Endothelial cell of umbilical vein (primary cell): Measurements from ENCODE around the gene DDX31. TPM values are rescaled to one million over a fixed set of nuclear protein-coding genes. Genes with fewer than 3 reads are reported as not detected.

Experiments
- BruUV-seq: library from RNA; stranded (reverse); fragments of 400-500 nt; replicated peaks from 2 replicates; lab custom pipeline; 2021; lab: Mats Ljungman, UMichigan
- CTCF ChIA-PET: fragments of 300-600, 350-600 bp; sonication (Branson Sonifier 250); formaldehyde crosslinking; loops from one replicate; lab custom pipeline; 2021; ENCODE audit warnings: antibody characterized with exemption, inconsistent platforms; lab: Charles Lee
- POLR2A ChIA-PET: fragments of 300-600, 350-600 bp; sonication (Branson Sonifier 250); formaldehyde crosslinking; loops from one replicate; lab custom pipeline; 2021; ENCODE audit warnings: antibody characterized with exemption, inconsistent platforms; lab: Charles Lee
- DNase-seq: peaks from one replicate; pipeline ENCODE4 v3.0.0-alpha.2; 2011; ENCODE audit warnings: low read depth, low spot score
- FAIRE-seq: peaks from 2 replicates; lab custom pipeline; 2011; peaks lifted over from hg19 to GRCh38; lab: Jason Lieb, UNC
- H2AFZ ChIP-seq: 2 replicates; pipeline ENCODE4 v1.6.0; 2012; ENCODE audit warnings: low read depth, low read length, control low read depth, inconsistent platforms
- H3K27ac ChIP-seq: 2 replicates; pipeline ENCODE4 v1.5.1; 2011; ENCODE audit warnings: low read depth, mild to moderate bottlenecking, control low read depth, low read length, moderate library complexity; ENCODE audit not compliant: insufficient read depth
- H3K27me3 ChIP-seq, 2 experiments: 2 replicates each; pipeline versions ENCODE4 v1.6.0 to v1.6.1; 2011; ENCODE audit warnings: low read length in 2 of 2, mixed read lengths in 1 of 2; ENCODE audit not compliant: control insufficient read depth in 2 of 2, insufficient read depth in 2 of 2
- H3K36me3 ChIP-seq, 2 experiments: 2 replicates in 1 of 2; 3 replicates in 1 of 2; pipeline ENCODE4 v1.5.1; 2011; ENCODE audit warnings: low read length in 2 of 2, mild to moderate bottlenecking in 1 of 2, moderate library complexity in 1 of 2; ENCODE audit not compliant: control insufficient read depth in 2 of 2, insufficient read depth in 2 of 2; ENCODE audit errors: extremely low read depth in 1 of 2
- H3K4me1 ChIP-seq: 3 replicates; pipeline ENCODE4 v1.5.1; 2011; ENCODE audit warnings: mild to moderate bottlenecking, low read length; ENCODE audit not compliant: control insufficient read depth, insufficient read depth; ENCODE audit errors: extremely low read depth
- H3K4me2 ChIP-seq: 2 replicates; pipeline ENCODE4 v1.6.1; 2011; ENCODE audit warnings: low read length, control low read depth, mixed read lengths; ENCODE audit not compliant: insufficient read depth
- H3K4me3 ChIP-seq, 3 experiments: fragments of 200-600 bp in 1 of 3; sonication (generic), shearing (Covaris generic) in 1 of 3; replicated peaks in 1 of 3; 2 replicates each; pipeline ENCODE4 v1.5.1; 2011 to 2016; ENCODE audit warnings: control low read depth in 3 of 3, low read length in 3 of 3, mild to moderate bottlenecking in 2 of 3, inconsistent platforms in 1 of 3, low read depth in 1 of 3, moderate library complexity in 1 of 3; ENCODE audit not compliant: insufficient read depth in 1 of 3
- H3K79me2 ChIP-seq: 2 replicates; pipeline ENCODE4 v1.6.0; 2012; ENCODE audit warnings: low read length, inconsistent platforms; ENCODE audit not compliant: control insufficient read depth, insufficient read depth
- H3K9ac ChIP-seq: replicated peaks from 2 replicates; pipeline ENCODE3; 2011; ENCODE audit warnings: low read length, control low read depth; ENCODE audit not compliant: insufficient read depth; ENCODE audit errors: extremely low read depth
- H3K9me1 ChIP-seq: replicated peaks from 3 replicates; pipeline ENCODE4 v1.6.0; 2011; ENCODE audit warnings: mild to moderate bottlenecking, low read length; ENCODE audit not compliant: control insufficient read depth, insufficient read depth; ENCODE audit errors: extremely low read depth
- H3K9me3 ChIP-seq: replicated peaks from 2 replicates; pipeline ENCODE4 v1.5.1; 2012; ENCODE audit warnings: low read length, inconsistent platforms; ENCODE audit not compliant: control insufficient read depth, insufficient read depth
- H4K20me1 ChIP-seq: replicated peaks from 2 replicates; pipeline ENCODE3; 2011; ENCODE audit warnings: mild to moderate bottlenecking, low read length; ENCODE audit not compliant: control insufficient read depth, insufficient read depth; ENCODE audit errors: extremely low read depth
- EZH2 ChIP-seq: IDR thresholded peaks from 2 replicates; pipeline ENCODE4 v1.6.1; 2012; ENCODE audit warnings: borderline replicate concordance, low read depth, mild to moderate bottlenecking, moderate library complexity, low read length, inconsistent platforms; ENCODE audit not compliant: severe bottlenecking
- FOS ChIP-seq: IDR thresholded peaks from 2 replicates; pipeline ENCODE4 v1.6.1; 2011; ENCODE audit warnings: mild to moderate bottlenecking, low read length, moderate library complexity, borderline replicate concordance; ENCODE audit not compliant: insufficient read depth
- GATA2 ChIP-seq: IDR thresholded peaks from 2 replicates; pipeline ENCODE4 v1.7.0; 2011; ENCODE audit warnings: low read depth, mild to moderate bottlenecking, moderate library complexity, mixed read lengths, low read length; ENCODE audit not compliant: insufficient read length, insufficient read depth
- JUN ChIP-seq: IDR thresholded peaks from 2 replicates; pipeline ENCODE4 v1.6.1; 2011; ENCODE audit warnings: borderline replicate concordance, low read depth; ENCODE audit not compliant: insufficient read length, insufficient read depth
- MAX ChIP-seq: IDR thresholded peaks from 2 replicates; pipeline ENCODE4 v1.6.1; 2011; ENCODE audit not compliant: insufficient read depth, insufficient read length
- MYC ChIP-seq: IDR thresholded peaks from one replicate; pipeline ENCODE4 v1.6.1; 2011; ENCODE audit warnings: mild to moderate bottlenecking, low read depth, low read length
- POLR2A ChIP-seq: IDR thresholded peaks from 2 replicates; pipeline ENCODE4 v1.6.1; 2012; ENCODE audit warnings: low read depth, mild to moderate bottlenecking, control low read depth, low read length
- POLR2AphosphoS5 ChIP-seq: IDR thresholded peaks from 2 replicates; pipeline ENCODE4 v1.6.1; 2012; ENCODE audit warnings: low read depth, mild to moderate bottlenecking, control low read depth, low read length, moderate library complexity; ENCODE audit not compliant: insufficient read depth
- dilution Hi-C: fragments of 300-500 bp; cut with MboI; formaldehyde crosslinking; loops from one replicate; pipeline ENCODE4 v1.15.0; 2019; ENCODE audit warnings: low sequenced_read_pairs; ENCODE audit not compliant: extremely low pct_ligation_motif_present
- intact Hi-C: fragments of 100-400 bp; cut with micrococcal nuclease; formaldehyde crosslinking; loops from one replicate; pipeline ENCODE4 v1.10.0; 2022
- polyA plus RNA-seq, 4 experiments: library from polyadenylated mRNA; depleted of rRNA in 3 of 4; stranded (reverse) in 3 of 4; unstranded in 1 of 4; fragments of >200 nt; gene quantifications; 2 replicates each; pipeline versions ENCODE4 v1.2.1 to v1.2.3, GENCODE V29; 2011 to 2012; ENCODE audit warnings: missing spikeins in 1 of 4
- total RNA-seq: library from RNA; stranded (reverse); gene quantifications from 2 replicates; pipeline ENCODE4 v1.2.3, GENCODE V29; 2021
- TF ChIP-seq, protein P1 (sequence below), 2 donors: IDR thresholded peaks; 1 replicate in 1 of 2; 2 replicates in 1 of 2; pipeline ENCODE4 v1.5.1; 2011; ENCODE audit warnings: low read length in 2 of 2, mild to moderate bottlenecking in 2 of 2, moderate library complexity in 2 of 2, control low read depth in 1 of 2, inconsistent platforms in 1 of 2, low read depth in 1 of 2; ENCODE audit not compliant: insufficient read depth in 1 of 2; ENCODE audit errors: extremely low read depth in 1 of 2

DDX31 gene
- total and polyA plus RNA-seq, 2 donors (not counting 3 experiments of a cell fraction or from before 2014, with no cell fraction given): 8.0 to 16.3 TPM

- intact Hi-C loops: no loop called here
Observed at GRCh38 chr9:132631280-132631679, 38.5 kb downstream of the DDX31 start.

More at GRCh38 chr9:132631280-132631679, 38.5 kb downstream of the DDX31 start:
- no peak overlapping the region for H3K27ac ChIP-seq
- FAIRE-seq: peak; percentile 63
- no peak overlapping the region for H3K4me2 ChIP-seq
- DNase-seq: no peak
- TF ChIP-seq MYC (no peak), POLR2A (no peak), JUN (no peak), GATA2 (no peak), FOS (no peak), EZH2 (no peak), MAX (no peak), POLR2AphosphoS5 (no peak)
- TF ChIP-seq, protein P1, sequence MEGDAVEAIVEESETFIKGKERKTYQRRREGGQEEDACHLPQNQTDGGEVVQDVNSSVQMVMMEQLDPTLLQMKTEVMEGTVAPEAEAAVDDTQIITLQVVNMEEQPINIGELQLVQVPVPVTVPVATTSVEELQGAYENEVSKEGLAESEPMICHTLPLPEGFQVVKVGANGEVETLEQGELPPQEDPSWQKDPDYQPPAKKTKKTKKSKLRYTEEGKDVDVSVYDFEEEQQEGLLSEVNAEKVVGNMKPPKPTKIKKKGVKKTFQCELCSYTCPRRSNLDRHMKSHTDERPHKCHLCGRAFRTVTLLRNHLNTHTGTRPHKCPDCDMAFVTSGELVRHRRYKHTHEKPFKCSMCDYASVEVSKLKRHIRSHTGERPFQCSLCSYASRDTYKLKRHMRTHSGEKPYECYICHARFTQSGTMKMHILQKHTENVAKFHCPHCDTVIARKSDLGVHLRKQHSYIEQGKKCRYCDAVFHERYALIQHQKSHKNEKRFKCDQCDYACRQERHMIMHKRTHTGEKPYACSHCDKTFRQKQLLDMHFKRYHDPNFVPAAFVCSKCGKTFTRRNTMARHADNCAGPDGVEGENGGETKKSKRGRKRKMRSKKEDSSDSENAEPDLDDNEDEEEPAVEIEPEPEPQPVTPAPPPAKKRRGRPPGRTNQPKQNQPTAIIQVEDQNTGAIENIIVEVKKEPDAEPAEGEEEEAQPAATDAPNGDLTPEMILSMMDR (IDR thresholded peaks at IDR 0.05; ENCODE audit: extremely low read depth in 1 of 2, insufficient read depth in 1 of 2, low read depth in 1 of 2, low read length in 2 of 2): no peak
- peaks cover 12 to 15% of the 10 kb centered on the region in 2 experiments for H3K36me3 ChIP-seq
- H2AFZ ChIP-seq: no peak overlapping the region
- CTCF ChIA-PET: no interaction called here
- no peak overlapping the region for H3K4me3 ChIP-seq
- dilution Hi-C loops: no loop called here
- H3K9me3 ChIP-seq: no peaks in the 10 kb centered on the region
- peaks cover 3% of the 10 kb centered on the region for H4K20me1 ChIP-seq
- no peak overlapping the region for H3K9ac ChIP-seq
- H3K9me1 ChIP-seq: no peaks in the 10 kb centered on the region
- POLR2A ChIA-PET: no interaction called here
- BruUV-seq: no TSS peak
- H3K4me1 ChIP-seq: no peaks in the 10 kb centered on the region
- H3K27me3 ChIP-seq: no peaks in the 10 kb centered on the region
- H3K79me2 ChIP-seq: no peaks in the 10 kb centered on the region
